ENCODE measurements around the gene NAPA.
A peak's percentile ranks its signal among the peaks of the same experiment; 100 is the strongest.

Gene NAPA

DNA sequence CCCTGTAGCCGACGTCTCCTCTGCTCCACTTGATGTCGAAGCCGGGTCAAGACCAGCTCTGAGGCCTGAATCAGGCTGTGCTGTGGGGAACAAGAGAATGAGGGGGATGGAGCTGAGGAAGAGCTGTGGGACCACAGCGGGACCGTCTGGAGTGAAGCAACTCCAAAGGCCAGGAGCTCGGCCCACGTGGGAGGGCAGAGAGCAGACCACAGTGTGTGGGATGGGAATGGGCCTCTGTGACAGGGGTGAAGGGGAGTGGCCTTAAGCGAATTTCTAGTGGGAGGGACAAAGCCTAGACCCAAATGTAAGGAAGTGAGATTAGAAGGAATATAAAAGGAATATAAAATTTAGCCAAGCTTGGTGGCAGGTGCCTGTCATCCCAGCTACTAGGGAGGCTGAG lies 39.4 kb downstream of the NAPA start:
- peaks cover 8% of the 10 kb centered on the region for H3K4me1 Mint-ChIP-seq (ENCODE audit: low read depth)
- no peaks in the 10 kb centered on the region for H3K36me3 Mint-ChIP-seq (ENCODE audit: low read depth)
- H3K27ac Mint-ChIP-seq, result no peak overlapping the region
- H3K9me3 Mint-ChIP-seq, result no peaks in the 10 kb centered on the region
- DNase-seq, result no peak
- H3K27me3 Mint-ChIP-seq, result peaks cover 27% of the 10 kb centered on the region
- no peak overlapping the region for H3K4me3 Mint-ChIP-seq

DNA sequence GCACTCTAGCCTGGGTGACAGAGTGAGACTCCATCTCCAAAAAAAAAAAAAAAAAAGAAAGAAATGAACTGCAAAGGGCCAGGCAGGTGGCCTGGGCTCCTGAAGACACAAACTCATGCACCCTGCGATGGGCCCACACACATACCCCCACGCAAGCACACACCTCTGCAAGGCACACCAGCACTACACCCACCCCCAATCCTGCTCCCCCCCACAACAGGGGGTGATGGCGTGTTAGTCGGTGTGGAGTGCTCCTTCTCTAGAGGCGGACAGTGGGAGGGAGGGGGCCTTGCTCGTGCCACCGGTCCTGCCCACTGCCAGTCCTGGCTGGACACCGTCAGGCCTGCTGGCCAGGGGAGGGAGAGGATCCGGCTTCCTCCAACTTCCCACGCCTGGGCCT lies 41.5 kb downstream of the NAPA start:
- DNase-seq, result no peak
- no peak overlapping the region for H3K4me3 Mint-ChIP-seq
- H3K27me3 Mint-ChIP-seq, result peaks cover 48% of the 10 kb centered on the region
- H3K27ac Mint-ChIP-seq, result no peak overlapping the region
- no peaks in the 10 kb centered on the region for H3K36me3 Mint-ChIP-seq (ENCODE audit: low read depth)
- no peaks in the 10 kb centered on the region for H3K9me3 Mint-ChIP-seq
- H3K4me1 Mint-ChIP-seq (ENCODE audit: low read depth), result peaks cover 10% of the 10 kb centered on the region

DNA sequence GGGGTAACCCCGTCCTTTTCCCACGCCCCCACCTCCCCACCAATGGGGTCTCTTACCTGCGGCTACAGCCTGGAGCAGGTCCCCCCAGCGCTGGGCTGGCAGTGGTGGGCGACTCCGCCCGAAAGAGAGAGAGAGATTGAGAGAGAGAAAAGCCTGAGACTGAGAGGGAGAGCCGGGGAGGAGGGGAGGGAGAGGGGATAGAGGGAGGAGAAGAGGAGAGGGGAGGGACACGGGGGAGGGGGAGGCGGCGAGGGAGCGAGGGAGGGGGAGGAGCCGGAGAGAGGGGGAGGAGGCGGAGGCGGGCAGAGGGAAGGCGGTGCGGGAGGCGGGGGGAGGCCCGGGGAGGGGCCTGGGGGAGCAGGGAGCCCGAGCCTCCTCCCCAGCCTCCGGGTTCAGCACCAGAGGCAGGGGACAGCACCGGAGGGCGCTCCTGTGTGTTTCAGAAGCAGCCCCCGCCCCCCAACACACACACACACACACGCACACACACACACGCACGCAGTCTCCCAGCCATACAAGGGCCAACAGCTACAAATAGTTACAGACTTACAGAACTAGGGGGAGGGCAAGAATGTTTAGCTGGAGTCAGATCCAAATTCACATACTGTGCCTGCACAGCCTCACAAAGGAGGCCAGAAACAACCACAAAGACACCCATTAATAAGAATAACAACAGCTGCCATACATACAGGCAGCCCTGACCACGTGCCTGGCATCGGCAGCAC lies 43.0 kb downstream of the NAPA start, which contains the start of gene SLC8A2:
Gene SLC8A2, minus strand, starts transcription at position 161 of the 725 bp plus-strand sequence. CDS start 5,490 bp downstream, outside the sequence.
- Mint-ChIP-seq H3K9me3 (no peaks in the 10 kb centered on the region), H3K36me3 (ENCODE audit: low read depth) (no peaks in the 10 kb centered on the region), H3K4me1 (ENCODE audit: low read depth) (peaks cover 10% of the 10 kb centered on the region), H3K4me3 (no peak within 1 kb of the TSS), H3K27me3 (peaks cover 60% of the 10 kb centered on the region), H3K27ac (no peak within 1 kb of the TSS)
- peak; percentile 61 for DNase-seq

DNA sequence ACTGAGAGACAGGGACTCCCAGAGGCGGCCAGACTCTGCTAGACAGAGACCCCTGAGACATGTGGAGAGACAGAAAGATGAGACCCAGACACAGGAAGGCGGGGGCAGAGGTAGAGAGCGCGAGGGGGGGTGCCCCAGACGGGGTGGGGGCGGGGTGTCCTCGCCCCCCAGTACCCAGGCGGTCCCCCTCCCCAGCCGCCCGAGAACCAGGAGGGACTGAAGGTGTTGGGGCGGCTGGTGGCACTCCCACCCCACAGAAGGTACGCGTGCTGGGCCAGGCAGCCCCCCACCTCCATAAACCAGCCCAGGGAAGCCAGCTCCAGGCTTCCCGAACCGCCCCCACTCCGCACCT lies 43.5 kb downstream of the NAPA start:
- Mint-ChIP-seq H3K27me3 (peaks cover 64% of the 10 kb centered on the region), H3K4me3 (no peak overlapping the region)

DNA sequence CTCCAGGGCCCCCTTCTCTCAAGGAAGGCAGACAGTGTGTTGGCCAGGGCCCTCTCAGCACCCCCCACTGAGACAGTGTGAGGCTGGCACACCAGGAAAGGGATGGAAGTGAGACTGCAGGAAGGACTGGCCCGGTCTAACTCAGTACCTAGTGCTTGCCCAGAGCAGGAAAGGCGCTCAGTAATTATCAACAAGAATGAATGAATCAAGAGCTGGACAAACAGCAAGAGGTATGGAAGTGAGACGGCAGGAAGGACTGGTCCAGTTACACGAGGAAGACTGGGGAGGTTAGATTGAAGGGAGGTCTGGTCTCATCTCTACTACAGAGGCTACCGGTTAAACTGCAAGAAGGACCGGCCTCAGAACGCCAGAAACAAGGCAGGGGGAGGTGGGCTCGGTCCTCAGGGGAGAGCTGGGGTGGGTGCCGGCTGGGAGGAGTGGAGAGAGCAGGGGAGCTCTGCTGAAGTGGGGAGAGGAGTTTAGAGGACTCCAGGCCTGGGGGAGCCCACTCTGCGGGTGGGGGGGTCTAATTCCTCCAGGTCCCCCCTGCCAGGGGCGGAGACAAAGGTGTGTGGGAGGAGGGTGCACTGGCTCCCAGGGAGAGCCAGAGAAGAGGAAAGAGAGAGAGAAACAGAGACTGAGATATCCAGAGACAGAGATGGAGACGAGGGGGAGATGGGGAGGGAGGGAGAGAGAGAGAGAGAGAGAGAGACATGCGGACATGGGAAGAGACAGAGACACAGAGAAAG lies 44.2 kb downstream of the NAPA start:
- peaks cover 70% of the 10 kb centered on the region for H3K27me3 Mint-ChIP-seq
- H3K9me3 Mint-ChIP-seq, result no peaks in the 10 kb centered on the region
- H3K36me3 Mint-ChIP-seq (ENCODE audit: low read depth), result no peaks in the 10 kb centered on the region
- no peak overlapping the region for H3K27ac Mint-ChIP-seq
- no peak overlapping the region for H3K4me3 Mint-ChIP-seq
- peaks cover 10% of the 10 kb centered on the region for H3K4me1 Mint-ChIP-seq (ENCODE audit: low read depth)
- no peak for DNase-seq

More for the DNA sequence above, 43.5 kb downstream of the NAPA start:
- H3K27ac Mint-ChIP-seq, result no peak overlapping the region
- DNase-seq, result no peak
- no peaks in the 10 kb centered on the region for H3K36me3 Mint-ChIP-seq (ENCODE audit: low read depth)
- no peaks in the 10 kb centered on the region for H3K9me3 Mint-ChIP-seq
- peaks cover 10% of the 10 kb centered on the region for H3K4me1 Mint-ChIP-seq (ENCODE audit: low read depth)

DNA sequence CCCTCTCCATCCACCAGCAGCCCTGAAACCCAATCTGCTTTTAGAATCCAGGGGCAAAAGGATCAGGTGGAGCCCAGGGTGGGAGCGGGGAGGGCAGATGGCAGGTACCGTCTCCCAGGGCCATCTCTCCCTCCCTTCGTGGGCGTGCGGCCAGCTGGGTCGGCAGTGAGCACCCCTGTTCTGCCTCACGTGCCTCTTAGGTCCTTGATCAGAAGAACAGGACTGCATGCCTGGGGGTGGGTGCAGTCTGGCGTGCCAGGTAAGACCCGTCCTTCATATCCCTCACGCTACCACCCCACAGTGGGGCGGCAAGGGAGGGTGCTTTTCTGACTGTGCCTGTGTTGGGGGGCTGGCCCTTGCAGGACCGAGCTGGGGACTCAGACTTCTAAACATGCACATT lies 45.1 kb downstream of the NAPA start:
- H3K27me3 Mint-ChIP-seq, result peaks cover 77% of the 10 kb centered on the region
- no peak for DNase-seq
- no peak overlapping the region for H3K4me3 Mint-ChIP-seq
- H3K9me3 Mint-ChIP-seq, result no peaks in the 10 kb centered on the region
- no peaks in the 10 kb centered on the region for H3K36me3 Mint-ChIP-seq (ENCODE audit: low read depth)
- no peak overlapping the region for H3K27ac Mint-ChIP-seq
- peaks cover 10% of the 10 kb centered on the region for H3K4me1 Mint-ChIP-seq (ENCODE audit: low read depth)

DNA sequence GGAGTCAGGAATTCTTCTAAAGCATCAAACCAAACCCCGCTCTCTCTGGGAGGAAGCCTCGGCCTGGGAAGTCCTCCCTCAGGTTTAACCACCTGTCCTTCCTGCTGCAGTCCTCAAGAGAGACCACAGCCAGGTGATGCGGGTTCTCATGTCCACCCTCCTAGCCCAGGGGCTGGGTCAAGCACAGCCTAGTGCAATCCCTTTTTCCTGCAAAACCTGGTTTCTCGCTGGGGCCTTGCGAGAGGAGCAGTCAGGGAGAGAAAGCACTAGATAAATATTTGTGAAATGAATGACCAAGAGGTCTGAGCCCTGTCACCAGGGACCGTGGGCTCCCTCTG lies 45.5 kb downstream of the NAPA start:
- DNase-seq, result no peak
- H3K4me1 Mint-ChIP-seq (ENCODE audit: low read depth), result peaks cover 10% of the 10 kb centered on the region
- no peaks in the 10 kb centered on the region for H3K36me3 Mint-ChIP-seq (ENCODE audit: low read depth)
- H3K4me3 Mint-ChIP-seq, result no peak overlapping the region
- peaks cover 81% of the 10 kb centered on the region for H3K27me3 Mint-ChIP-seq
- H3K27ac Mint-ChIP-seq, result no peak overlapping the region
- H3K9me3 Mint-ChIP-seq, result no peaks in the 10 kb centered on the region

DNA sequence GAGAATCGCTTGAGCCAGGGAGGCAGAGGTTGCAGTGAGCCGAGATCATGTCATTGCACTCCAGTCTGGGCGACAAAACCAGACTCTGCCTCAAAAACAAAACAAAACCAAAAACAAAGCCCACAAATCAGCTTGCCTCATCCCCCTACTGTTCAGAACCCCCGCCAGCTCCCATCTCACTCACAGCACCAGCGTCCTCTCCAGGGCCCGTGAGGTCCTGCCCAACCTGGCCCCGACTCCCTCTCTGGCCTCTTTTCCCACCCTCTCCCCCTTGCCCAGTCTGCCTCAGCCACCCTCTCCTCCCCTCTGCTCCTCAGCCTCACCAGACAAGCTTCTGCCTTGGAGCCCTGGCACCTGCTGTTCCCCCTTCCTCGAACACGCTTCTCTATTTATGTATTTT lies 46.9 kb downstream of the NAPA start:
- Mint-ChIP-seq H3K4me3 (no peak overlapping the region), H3K9me3 (no peaks in the 10 kb centered on the region)

DNA sequence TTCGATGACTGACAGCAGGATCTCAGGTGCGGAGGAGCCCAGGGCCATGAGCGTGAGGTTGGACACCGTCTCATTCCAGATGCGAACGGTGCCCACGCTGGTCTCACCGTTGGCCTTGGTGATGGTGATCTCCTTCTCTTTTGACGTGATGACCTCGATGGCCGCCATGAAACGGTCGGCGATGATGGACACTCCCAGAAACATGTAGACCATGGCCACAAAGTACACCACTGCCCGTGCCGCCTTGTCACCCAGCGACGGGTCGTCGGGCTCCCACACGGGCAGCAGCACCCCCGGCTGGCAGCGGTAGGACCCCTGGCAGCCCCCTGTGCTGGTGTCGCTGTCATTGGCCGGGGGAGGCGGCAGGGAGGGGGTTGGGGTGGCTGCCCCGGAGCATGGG lies 48.9 kb downstream of the NAPA start:
- Mint-ChIP-seq H3K36me3 (ENCODE audit: low read depth) (no peaks in the 10 kb centered on the region), H3K27me3 (peaks cover 66% of the 10 kb centered on the region), H3K27ac (no peak overlapping the region), H3K4me3 (no peak overlapping the region), H3K4me1 (ENCODE audit: low read depth) (peaks cover 3% of the 10 kb centered on the region), H3K9me3 (no peaks in the 10 kb centered on the region)
- no peak for DNase-seq

More for the DNA sequence above, 46.9 kb downstream of the NAPA start:
- Mint-ChIP-seq H3K27me3 (peaks cover 73% of the 10 kb centered on the region), H3K4me1 (ENCODE audit: low read depth) (peaks cover 10% of the 10 kb centered on the region), H3K36me3 (ENCODE audit: low read depth) (no peaks in the 10 kb centered on the region), H3K27ac (no peak overlapping the region)
- DNase-seq, result no peak

DNA sequence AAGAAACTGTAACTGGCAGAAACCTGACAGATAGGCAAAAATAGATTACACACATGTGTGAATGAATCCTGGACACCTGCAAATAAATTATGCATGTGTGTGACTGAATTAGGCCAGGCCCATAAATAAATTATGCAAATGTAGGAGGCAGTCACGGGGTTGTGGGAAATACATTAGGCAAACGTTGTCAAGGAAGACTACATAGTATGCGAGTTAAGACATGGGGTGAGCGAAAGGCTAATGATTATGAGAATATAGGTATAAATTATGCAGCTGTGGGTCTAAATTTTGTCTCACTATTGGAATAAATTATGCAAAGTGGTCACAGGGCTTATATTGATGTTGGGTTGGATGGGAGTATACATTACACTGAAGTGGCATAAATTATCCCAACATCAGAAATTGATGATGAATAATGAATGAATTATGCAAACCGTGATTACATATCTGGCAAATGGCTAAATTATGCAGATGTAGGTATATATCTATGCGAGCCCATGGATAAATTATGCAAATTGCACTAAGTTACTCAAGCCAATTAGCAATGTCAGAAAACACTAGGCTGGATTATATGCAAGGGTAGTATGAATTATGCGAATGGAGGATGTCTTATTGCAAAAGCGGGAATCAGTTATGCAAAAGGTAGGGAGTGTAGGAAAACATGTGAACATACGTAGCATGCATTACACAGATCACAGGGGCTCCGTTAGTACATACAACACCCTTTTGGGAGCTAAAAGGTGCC lies 50.0 kb downstream of the NAPA start:
- no peaks in the 10 kb centered on the region for H3K36me3 Mint-ChIP-seq (ENCODE audit: low read depth)
- H3K4me3 Mint-ChIP-seq, result no peak overlapping the region
- peaks cover 58% of the 10 kb centered on the region for H3K27me3 Mint-ChIP-seq
- no peak overlapping the region for H3K27ac Mint-ChIP-seq
- no peaks in the 10 kb centered on the region for H3K4me1 Mint-ChIP-seq (ENCODE audit: low read depth)
- H3K9me3 Mint-ChIP-seq, result no peaks in the 10 kb centered on the region
- DNase-seq, result no peak

DNA sequence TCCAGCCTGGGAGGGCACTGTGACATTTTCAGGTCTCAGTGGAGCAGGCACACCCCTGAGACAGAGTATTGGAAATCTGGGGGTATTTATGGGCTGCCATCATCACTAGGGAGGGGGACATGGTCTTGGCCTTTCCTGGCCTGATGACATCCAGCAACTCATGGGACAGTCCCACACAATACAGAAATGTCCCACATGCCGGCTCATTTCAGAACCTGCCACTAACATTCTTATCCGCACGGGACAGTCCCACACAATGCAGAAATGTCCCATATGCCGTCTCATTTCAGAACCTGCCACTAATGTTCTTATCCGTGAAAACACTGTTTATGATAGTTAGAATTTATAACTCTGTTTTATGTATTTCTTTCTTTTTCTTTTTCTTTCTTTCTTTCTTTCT lies 53.0 kb downstream of the NAPA start:
- Mint-ChIP-seq H3K4me3 (no peak overlapping the region), H3K4me1 (ENCODE audit: low read depth) (peaks cover 2% of the 10 kb centered on the region), H3K9me3 (no peaks in the 10 kb centered on the region), H3K27me3 (peaks cover 30% of the 10 kb centered on the region), H3K27ac (no peak overlapping the region), H3K36me3 (ENCODE audit: low read depth) (no peaks in the 10 kb centered on the region)
- no peak for DNase-seq

DNA sequence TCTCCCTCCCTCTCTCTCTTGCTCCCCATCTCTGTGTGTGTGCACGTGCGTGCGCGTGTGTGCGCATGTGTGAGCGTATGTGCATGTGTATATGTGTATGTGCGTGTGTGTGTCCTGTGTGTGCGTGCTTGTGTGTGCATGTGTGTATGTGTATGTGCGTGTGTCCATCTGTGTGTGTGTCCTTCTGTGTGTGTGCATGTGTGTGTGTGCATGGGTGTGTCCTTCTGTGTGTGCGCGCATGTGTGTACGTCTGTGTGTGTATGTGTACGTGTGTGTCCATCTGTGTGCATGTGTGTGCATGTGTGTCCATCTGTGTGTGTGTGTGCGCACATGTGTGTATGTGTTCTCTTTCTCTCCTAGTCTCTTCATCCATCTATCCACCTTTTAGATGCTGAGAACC lies 55.4 kb downstream of the NAPA start:
- Mint-ChIP-seq H3K9me3 (peaks cover 9% of the 10 kb centered on the region), H3K36me3 (ENCODE audit: low read depth) (no peaks in the 10 kb centered on the region), H3K27me3 (peaks cover 32% of the 10 kb centered on the region), H3K27ac (no peak overlapping the region), H3K4me1 (ENCODE audit: low read depth) (peaks cover 2% of the 10 kb centered on the region), H3K4me3 (no peak overlapping the region)
- DNase-seq, result no peak

DNA sequence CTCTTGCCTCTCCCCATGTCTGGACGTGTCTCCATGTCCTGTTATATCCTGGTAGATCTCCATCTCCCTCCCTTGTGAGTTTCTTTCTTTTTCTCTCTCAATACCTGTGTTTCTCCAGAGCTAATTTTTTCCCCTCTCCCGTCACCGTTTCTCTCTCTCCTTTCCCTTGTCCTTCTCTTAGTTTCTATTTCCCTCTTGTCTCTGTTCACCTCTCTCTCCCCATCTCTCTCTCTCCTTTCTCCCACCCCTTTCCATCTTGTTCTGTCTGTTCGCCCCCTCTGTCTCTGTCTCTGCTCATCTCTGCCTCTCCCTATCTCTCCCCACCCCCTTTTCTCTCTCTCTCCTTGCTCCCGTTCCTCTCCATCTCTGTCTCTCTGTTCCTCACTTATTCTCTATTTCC lies 56.2 kb downstream of the NAPA start:
- H3K36me3 Mint-ChIP-seq (ENCODE audit: low read depth), result no peaks in the 10 kb centered on the region
- no peak for DNase-seq

DNA sequence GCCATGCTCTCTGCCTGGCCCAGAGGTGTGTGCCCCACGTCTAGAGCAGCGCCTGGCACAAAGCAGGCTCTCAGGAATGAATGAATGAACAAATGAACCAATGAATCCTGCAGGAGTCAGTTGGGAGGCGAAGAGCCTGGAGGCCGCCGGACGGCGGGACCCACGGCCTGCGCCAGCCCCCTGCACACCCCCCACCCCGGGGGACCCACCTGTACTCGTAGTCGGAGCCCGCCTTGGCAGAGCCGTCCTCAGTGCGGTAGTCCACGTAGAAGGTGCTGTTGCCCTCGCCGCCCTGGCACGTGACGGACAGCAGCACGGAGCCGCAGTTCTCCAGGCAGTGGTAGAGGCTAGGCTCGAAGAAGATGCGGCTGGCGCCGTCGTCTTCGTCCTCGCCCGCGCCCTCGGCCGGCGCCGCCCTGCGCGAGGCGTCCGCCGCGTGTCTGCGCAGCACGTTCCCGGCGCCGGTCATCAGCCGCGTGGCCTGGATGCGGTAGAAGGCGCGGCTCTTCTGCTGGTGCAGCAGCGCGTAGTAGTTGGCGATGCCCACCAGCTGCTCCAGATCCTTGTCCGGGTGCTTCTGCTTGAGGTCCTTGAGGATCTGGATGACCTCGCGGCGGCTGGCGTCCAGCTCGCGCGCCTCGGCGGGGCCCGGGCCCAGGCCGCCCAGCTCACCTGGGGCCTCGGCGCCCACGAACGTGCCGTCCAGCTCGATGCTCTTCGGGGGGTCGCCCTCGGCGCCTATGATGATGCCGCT lies 58.0 kb downstream of the NAPA start:
- no peak overlapping the region for H3K27ac Mint-ChIP-seq
- no peak overlapping the region for H3K4me3 Mint-ChIP-seq
- no peaks in the 10 kb centered on the region for H3K36me3 Mint-ChIP-seq (ENCODE audit: low read depth)
- peaks cover 9% of the 10 kb centered on the region for H3K9me3 Mint-ChIP-seq
- DNase-seq, result no peak
- H3K27me3 Mint-ChIP-seq, result peaks cover 35% of the 10 kb centered on the region
- H3K4me1 Mint-ChIP-seq (ENCODE audit: low read depth), result peaks cover 2% of the 10 kb centered on the region

More for the DNA sequence above, 56.2 kb downstream of the NAPA start:
- H3K27ac Mint-ChIP-seq, result no peak overlapping the region
- peaks cover 2% of the 10 kb centered on the region for H3K4me1 Mint-ChIP-seq (ENCODE audit: low read depth)
- H3K9me3 Mint-ChIP-seq, result peaks cover 9% of the 10 kb centered on the region
- H3K4me3 Mint-ChIP-seq, result no peak overlapping the region
- H3K27me3 Mint-ChIP-seq, result peaks cover 36% of the 10 kb centered on the region

All from activated T-cell treated with anti-CD3 and anti-CD28 coated beads, Interleukin-2, amount 50 U/mL, for 24 hours (primary cell).